ENCODE results near the gene CAMSAP1.

DNA sequence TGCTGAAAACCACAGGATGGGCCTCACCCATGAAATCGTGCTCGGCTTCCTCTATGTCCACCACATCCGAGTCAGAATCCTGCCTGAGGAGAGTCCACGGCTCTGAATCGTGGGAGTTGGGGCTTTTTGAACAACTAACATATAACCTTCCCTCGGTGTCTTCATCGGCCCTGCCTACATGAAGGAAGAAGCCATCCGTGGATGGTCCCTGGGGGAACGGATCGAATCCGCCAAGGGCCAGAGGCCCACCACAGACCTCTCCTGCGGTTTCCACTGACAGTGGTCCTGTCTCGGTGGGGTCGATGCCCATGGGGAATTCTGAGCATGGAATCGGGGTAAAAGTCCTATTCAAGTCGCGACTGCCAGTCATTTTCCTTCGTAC lies 85.0 kb downstream of the CAMSAP1 start:
- TF ChIP-seq POLR2A (IDR thresholded peaks at IDR 0.05): no peak
- TF ChIP-seq, protein P1, sequence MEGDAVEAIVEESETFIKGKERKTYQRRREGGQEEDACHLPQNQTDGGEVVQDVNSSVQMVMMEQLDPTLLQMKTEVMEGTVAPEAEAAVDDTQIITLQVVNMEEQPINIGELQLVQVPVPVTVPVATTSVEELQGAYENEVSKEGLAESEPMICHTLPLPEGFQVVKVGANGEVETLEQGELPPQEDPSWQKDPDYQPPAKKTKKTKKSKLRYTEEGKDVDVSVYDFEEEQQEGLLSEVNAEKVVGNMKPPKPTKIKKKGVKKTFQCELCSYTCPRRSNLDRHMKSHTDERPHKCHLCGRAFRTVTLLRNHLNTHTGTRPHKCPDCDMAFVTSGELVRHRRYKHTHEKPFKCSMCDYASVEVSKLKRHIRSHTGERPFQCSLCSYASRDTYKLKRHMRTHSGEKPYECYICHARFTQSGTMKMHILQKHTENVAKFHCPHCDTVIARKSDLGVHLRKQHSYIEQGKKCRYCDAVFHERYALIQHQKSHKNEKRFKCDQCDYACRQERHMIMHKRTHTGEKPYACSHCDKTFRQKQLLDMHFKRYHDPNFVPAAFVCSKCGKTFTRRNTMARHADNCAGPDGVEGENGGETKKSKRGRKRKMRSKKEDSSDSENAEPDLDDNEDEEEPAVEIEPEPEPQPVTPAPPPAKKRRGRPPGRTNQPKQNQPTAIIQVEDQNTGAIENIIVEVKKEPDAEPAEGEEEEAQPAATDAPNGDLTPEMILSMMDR (IDR thresholded peaks at IDR 0.05): no peak
